ENCODE data around the gene E2F8.

Gene E2F8

DNA sequence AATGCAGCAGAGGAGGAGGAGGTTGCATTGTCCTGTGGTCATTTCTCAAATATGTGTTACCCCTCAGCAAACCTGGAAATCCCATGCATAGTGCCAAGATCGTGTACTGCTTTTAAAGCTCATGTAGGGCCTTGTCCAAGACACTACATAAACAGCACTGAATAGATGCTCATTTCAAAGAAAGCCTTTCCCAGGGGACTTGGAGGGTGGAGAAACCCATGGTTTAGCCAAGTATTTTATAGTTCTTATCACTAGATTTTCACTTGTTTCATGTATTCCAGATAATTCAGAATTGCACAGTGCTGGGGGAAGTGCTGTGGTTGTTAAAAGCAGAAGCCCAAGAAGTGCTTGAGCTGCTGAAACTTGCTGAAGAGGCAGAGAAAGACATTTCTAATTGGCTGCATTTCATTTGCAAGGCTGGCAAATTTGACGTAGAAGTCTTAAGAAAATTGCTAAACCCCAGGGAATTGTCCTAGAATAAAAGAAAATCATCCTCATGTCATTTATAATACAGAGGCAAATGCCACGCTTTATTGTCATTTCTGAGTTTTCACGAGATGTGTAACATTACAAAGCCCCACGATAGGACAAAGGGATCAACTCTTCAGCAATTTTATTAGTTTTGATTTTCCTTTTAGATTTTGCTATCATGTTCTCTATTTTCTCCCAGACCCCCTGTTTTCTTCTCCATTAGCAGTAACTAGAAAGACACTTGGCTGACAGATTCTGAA lies 59.0 kb downstream of the E2F8 start:
- no peak for DNase-seq (ENCODE audit: low read depth)
- no peak overlapping the region for H3K4me3 ChIP-seq (ENCODE audit: control insufficient read depth, low read depth, low read length)
- TF ChIP-seq, protein P1, sequence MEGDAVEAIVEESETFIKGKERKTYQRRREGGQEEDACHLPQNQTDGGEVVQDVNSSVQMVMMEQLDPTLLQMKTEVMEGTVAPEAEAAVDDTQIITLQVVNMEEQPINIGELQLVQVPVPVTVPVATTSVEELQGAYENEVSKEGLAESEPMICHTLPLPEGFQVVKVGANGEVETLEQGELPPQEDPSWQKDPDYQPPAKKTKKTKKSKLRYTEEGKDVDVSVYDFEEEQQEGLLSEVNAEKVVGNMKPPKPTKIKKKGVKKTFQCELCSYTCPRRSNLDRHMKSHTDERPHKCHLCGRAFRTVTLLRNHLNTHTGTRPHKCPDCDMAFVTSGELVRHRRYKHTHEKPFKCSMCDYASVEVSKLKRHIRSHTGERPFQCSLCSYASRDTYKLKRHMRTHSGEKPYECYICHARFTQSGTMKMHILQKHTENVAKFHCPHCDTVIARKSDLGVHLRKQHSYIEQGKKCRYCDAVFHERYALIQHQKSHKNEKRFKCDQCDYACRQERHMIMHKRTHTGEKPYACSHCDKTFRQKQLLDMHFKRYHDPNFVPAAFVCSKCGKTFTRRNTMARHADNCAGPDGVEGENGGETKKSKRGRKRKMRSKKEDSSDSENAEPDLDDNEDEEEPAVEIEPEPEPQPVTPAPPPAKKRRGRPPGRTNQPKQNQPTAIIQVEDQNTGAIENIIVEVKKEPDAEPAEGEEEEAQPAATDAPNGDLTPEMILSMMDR (IDR thresholded peaks at IDR 0.05; ENCODE audit: control insufficient read depth, insufficient read depth, low read depth, low read length, missing control alignments), result no peak

DNA sequence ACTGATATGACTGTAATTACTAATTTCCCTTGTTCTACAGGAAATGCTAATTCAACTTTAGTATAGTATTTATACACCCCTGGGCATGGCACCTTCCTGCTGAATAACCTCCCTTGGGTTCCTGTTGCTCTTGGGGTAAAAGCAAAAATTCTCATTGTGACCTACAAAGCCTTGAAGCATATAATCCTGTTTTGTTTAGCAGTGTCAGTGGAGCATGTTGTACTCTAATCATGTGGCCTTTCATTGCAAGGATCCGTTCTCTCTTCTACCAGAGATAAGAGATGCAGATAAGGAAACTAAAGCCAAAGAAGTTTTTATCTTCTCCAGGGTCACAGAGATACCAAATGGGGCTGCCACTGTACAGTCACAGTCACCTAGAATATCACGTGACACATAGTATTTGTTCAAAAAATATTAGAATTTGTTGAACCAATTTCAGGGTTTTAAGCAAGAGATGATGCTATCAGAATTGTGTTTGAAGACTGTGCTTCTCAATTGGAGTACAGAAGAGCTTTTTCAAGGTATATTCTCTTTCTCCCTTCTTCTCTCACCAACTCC lies 64.0 kb downstream of the E2F8 start:
- no peak overlapping the region for H3K4me3 ChIP-seq (ENCODE audit: control insufficient read depth, low read depth, low read length)
- TF ChIP-seq, protein P1 (IDR thresholded peaks at IDR 0.05; ENCODE audit: control insufficient read depth, insufficient read depth, low read depth, low read length, missing control alignments), result no peak
- DNase-seq (ENCODE audit: low read depth), result no peak
